Measurements from ENCODE around the gene CD276.

CD276 gene

DNA sequence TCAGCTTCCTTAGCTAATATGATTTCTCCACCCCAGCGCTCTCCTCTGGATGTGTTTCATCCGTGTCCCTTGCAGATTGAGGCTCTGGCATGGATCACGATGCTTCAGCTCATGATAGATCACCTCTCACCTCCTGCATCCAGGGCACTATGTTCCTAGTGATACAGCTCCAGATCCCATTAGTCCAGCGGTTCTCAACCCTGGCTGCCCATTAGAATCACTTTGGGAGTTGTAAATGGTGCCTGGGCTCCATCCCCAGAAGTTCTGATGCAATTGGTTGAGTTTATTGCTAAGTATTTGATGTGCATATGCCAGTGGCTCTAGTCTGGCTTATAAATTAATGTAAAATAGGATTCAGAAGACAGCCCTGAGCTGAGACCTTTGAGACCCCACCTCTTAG, 34.5 kb downstream of the CD276 start:
- no peak overlapping the region for H2AFZ ChIP-seq (ENCODE audit: insufficient read depth, low read length, poor library complexity)
- no peak overlapping the region for H2AK5ac ChIP-seq (ENCODE audit: low read length)
- H2BK5ac ChIP-seq (ENCODE audit: low read depth, low read length, poor library complexity) = no peak overlapping the region
- no peaks in the 10 kb centered on the region for H3K79me1 ChIP-seq (ENCODE audit: low read length)
- H2BK12ac ChIP-seq (ENCODE audit: low read length) = no peak overlapping the region
- H3K36me3 ChIP-seq (ENCODE audit: control insufficient read depth in 1 of 2, insufficient read depth in 2 of 2, low read length in 2 of 2) = peaks cover 5 to 10% of the 10 kb centered on the region in 2 experiments
- no peak overlapping the region for H3K14ac ChIP-seq (ENCODE audit: low read length)
- no peak for DNase-seq
- no peak overlapping the region for H4K12ac ChIP-seq (ENCODE audit: low read depth, low read length)
- H2BK120ac ChIP-seq (ENCODE audit: insufficient read depth, low read length, poor library complexity) = no peak overlapping the region
- H3K9ac ChIP-seq (ENCODE audit: low read length) = no peak overlapping the region
- H3K9me3 ChIP-seq (ENCODE audit: insufficient read depth, low read depth, low read length) = no peaks in the 10 kb centered on the region
- no peak overlapping the region for H4K8ac ChIP-seq (ENCODE audit: low read depth, low read length)
- no peak overlapping the region for H3K4me3 ChIP-seq (ENCODE audit: low read depth, low read length)
- WGBS (ENCODE audit: extremely low coverage, insufficient coverage, insufficient read length) = no CpG with 5 or more reads among the region's 4 CpGs
- no peaks in the 10 kb centered on the region for H3K4me1 ChIP-seq (ENCODE audit: control insufficient read depth in 1 of 2, insufficient read depth in 2 of 2, low read length in 2 of 2)
- no peak overlapping the region for H4K91ac ChIP-seq (ENCODE audit: low read depth, low read length)
- no peaks in the 10 kb centered on the region for H3K27me3 ChIP-seq (ENCODE audit: insufficient read depth, low read length)
- H3K79me2 ChIP-seq (ENCODE audit: control insufficient read depth, insufficient read depth, low read length, poor library complexity) = no peaks in the 10 kb centered on the region
- no peak overlapping the region for H3K18ac ChIP-seq (ENCODE audit: low read length)
- H3K4ac ChIP-seq (ENCODE audit: low read depth, low read length) = no peak overlapping the region
- H3K27ac ChIP-seq (ENCODE audit: low read depth, low read length) = no peak overlapping the region
- H3K23ac ChIP-seq (ENCODE audit: low read length) = peak overlapping the region; percentile 69
- no peak overlapping the region for H3K4me2 ChIP-seq (ENCODE audit: low read length)

DNA sequence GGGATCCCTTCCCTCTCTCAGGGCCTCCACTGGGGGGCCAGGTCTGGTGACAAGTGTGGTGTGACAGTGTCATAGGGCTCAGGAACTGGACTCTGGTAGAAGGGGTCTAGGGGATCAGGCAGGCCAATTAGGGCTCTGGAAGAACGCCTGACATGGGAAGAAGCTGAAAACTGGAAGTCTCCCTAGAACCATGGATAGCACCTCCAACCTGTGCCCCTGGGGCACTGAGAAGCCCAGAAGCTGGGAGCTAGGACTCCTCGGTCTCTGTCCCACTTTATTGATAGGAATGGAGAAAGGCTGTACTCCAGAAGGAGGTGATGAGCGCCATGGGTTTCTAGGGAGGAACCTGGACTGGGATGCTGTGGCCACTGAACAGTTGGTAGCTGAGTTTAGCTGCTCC, 38.2 kb downstream of the CD276 start:
- no peak overlapping the region for H4K91ac ChIP-seq (ENCODE audit: low read depth, low read length)
- H3K4ac ChIP-seq (ENCODE audit: low read depth, low read length) = no peak overlapping the region
- H3K18ac ChIP-seq (ENCODE audit: low read length) = no peak overlapping the region
- H3K4me1 ChIP-seq (ENCODE audit: control insufficient read depth in 1 of 2, insufficient read depth in 2 of 2, low read length in 2 of 2) = no peaks in the 10 kb centered on the region
- H4K12ac ChIP-seq (ENCODE audit: low read depth, low read length) = no peak overlapping the region
- DNase-seq = no peak
- no peaks in the 10 kb centered on the region for H3K36me3 ChIP-seq (ENCODE audit: control insufficient read depth in 1 of 2, insufficient read depth in 2 of 2, low read length in 2 of 2)
- WGBS (ENCODE audit: extremely low coverage, insufficient coverage, insufficient read length) = no CpG with 5 or more reads among the region's 3 CpGs
- H3K14ac ChIP-seq (ENCODE audit: low read length) = no peak overlapping the region
- H2BK120ac ChIP-seq (ENCODE audit: insufficient read depth, low read length, poor library complexity) = no peak overlapping the region
- no peak overlapping the region for H4K8ac ChIP-seq (ENCODE audit: low read depth, low read length)
- no peak overlapping the region for H3K4me2 ChIP-seq (ENCODE audit: low read length)
- H2BK5ac ChIP-seq (ENCODE audit: low read depth, low read length, poor library complexity) = no peak overlapping the region
- no peak overlapping the region for H3K9ac ChIP-seq (ENCODE audit: low read length)
- no peaks in the 10 kb centered on the region for H3K27me3 ChIP-seq (ENCODE audit: insufficient read depth, low read length)
- no peak overlapping the region for H2BK12ac ChIP-seq (ENCODE audit: low read length)
- no peaks in the 10 kb centered on the region for H3K79me2 ChIP-seq (ENCODE audit: control insufficient read depth, insufficient read depth, low read length, poor library complexity)
- H2AK5ac ChIP-seq (ENCODE audit: low read length) = no peak overlapping the region
- H3K27ac ChIP-seq (ENCODE audit: low read depth, low read length) = no peak overlapping the region
- no peaks in the 10 kb centered on the region for H3K79me1 ChIP-seq (ENCODE audit: low read length)
- H3K4me3 ChIP-seq (ENCODE audit: low read depth, low read length) = no peak overlapping the region
- no peak overlapping the region for H3K23ac ChIP-seq (ENCODE audit: low read length)
- H2AFZ ChIP-seq (ENCODE audit: insufficient read depth, low read length, poor library complexity) = no peak overlapping the region
- no peaks in the 10 kb centered on the region for H3K9me3 ChIP-seq (ENCODE audit: insufficient read depth, low read depth, low read length)

DNA sequence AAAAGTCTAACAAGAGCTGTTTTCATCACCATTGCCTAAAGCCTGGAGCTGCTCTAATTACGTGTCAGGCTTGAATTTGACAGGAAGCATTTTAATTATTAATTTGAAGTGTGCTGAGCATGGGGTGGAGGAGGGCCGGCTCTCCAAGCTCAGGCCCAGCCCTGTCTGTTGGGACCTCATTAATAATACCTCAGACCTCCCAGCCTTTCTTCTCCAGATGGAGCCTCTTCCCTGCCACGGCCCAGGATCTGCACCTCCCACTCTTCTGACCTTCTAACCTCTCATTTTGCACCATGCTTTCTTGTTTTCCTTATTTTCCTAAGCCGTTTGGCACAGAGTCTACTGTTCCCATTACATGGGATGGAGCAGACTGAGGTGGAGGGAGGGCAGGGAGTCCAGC, 39.0 kb downstream of the CD276 start:
- Histone ChIP-seq H3K23ac (ENCODE audit: low read length) (no peak overlapping the region), H3K79me2 (ENCODE audit: control insufficient read depth, insufficient read depth, low read length, poor library complexity) (no peaks in the 10 kb centered on the region), H4K8ac (ENCODE audit: low read depth, low read length) (no peak overlapping the region), H3K14ac (ENCODE audit: low read length) (no peak overlapping the region), H2AFZ (ENCODE audit: insufficient read depth, low read length, poor library complexity) (no peak overlapping the region), H3K18ac (ENCODE audit: low read length) (no peak overlapping the region), H3K27ac (ENCODE audit: low read depth, low read length) (no peak overlapping the region), H3K4me3 (ENCODE audit: low read depth, low read length) (no peak overlapping the region), H3K9me3 (ENCODE audit: insufficient read depth, low read depth, low read length) (no peaks in the 10 kb centered on the region), H4K91ac (ENCODE audit: low read depth, low read length) (no peak overlapping the region), H3K4ac (ENCODE audit: low read depth, low read length) (no peak overlapping the region), H3K27me3 (ENCODE audit: insufficient read depth, low read length) (no peaks in the 10 kb centered on the region), H2AK5ac (ENCODE audit: low read length) (no peak overlapping the region), H3K4me1 (ENCODE audit: control insufficient read depth in 1 of 2, insufficient read depth in 2 of 2, low read length in 2 of 2) (no peaks in the 10 kb centered on the region), H2BK5ac (ENCODE audit: low read depth, low read length, poor library complexity) (no peak overlapping the region), H3K36me3 (ENCODE audit: control insufficient read depth in 1 of 2, insufficient read depth in 2 of 2, low read length in 2 of 2) (no peaks in the 10 kb centered on the region), H3K9ac (ENCODE audit: low read length) (no peak overlapping the region), H3K4me2 (ENCODE audit: low read length) (no peak overlapping the region), H4K12ac (ENCODE audit: low read depth, low read length) (no peak overlapping the region), H2BK120ac (ENCODE audit: insufficient read depth, low read length, poor library complexity) (no peak overlapping the region), H2BK12ac (ENCODE audit: low read length) (no peak overlapping the region), H3K79me1 (ENCODE audit: low read length) (no peaks in the 10 kb centered on the region)
- no CpG with 5 or more reads among the region's 4 CpGs for WGBS (ENCODE audit: extremely low coverage, insufficient coverage, insufficient read length)
- DNase-seq = no peak

DNA sequence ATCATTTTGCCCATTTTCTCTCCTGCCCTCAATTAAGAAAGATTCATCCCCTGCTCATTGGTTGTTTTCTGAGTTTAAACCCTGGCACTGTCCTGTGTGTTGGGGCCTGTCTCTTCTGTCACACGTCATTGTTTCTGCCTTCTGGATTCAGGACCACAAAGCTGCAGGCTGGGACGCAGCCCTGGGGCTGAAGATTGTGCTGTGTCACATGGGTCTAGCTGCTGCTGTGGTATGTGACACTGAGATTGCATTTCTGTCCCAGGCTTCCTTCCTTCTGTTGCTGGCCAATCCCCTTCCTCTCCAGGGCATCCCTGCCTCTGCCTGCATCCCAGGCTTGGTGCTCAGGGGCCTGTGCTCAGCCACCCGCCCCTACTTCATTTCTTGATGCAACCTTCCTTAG, 40.0 kb downstream of the CD276 start:
- Histone ChIP-seq H3K9ac (ENCODE audit: low read length) (no peak overlapping the region), H3K79me1 (ENCODE audit: low read length) (no peaks in the 10 kb centered on the region), H2BK5ac (ENCODE audit: low read depth, low read length, poor library complexity) (no peak overlapping the region), H3K18ac (ENCODE audit: low read length) (no peak overlapping the region), H3K79me2 (ENCODE audit: control insufficient read depth, insufficient read depth, low read length, poor library complexity) (no peaks in the 10 kb centered on the region), H3K9me3 (ENCODE audit: insufficient read depth, low read depth, low read length) (no peaks in the 10 kb centered on the region), H3K4me3 (ENCODE audit: low read depth, low read length) (no peak overlapping the region), H2AFZ (ENCODE audit: insufficient read depth, low read length, poor library complexity) (no peak overlapping the region), H3K4me1 (ENCODE audit: control insufficient read depth in 1 of 2, insufficient read depth in 2 of 2, low read length in 2 of 2) (no peaks in the 10 kb centered on the region), H3K23ac (ENCODE audit: low read length) (no peak overlapping the region), H3K36me3 (ENCODE audit: control insufficient read depth in 1 of 2, insufficient read depth in 2 of 2, low read length in 2 of 2) (no peaks in the 10 kb centered on the region), H4K8ac (ENCODE audit: low read depth, low read length) (no peak overlapping the region), H3K4me2 (ENCODE audit: low read length) (no peak overlapping the region), H2AK5ac (ENCODE audit: low read length) (no peak overlapping the region), H2BK12ac (ENCODE audit: low read length) (no peak overlapping the region), H3K27me3 (ENCODE audit: insufficient read depth, low read length) (no peaks in the 10 kb centered on the region), H4K12ac (ENCODE audit: low read depth, low read length) (no peak overlapping the region), H2BK120ac (ENCODE audit: insufficient read depth, low read length, poor library complexity) (no peak overlapping the region), H3K27ac (ENCODE audit: low read depth, low read length) (no peak overlapping the region), H3K4ac (ENCODE audit: low read depth, low read length) (no peak overlapping the region), H3K14ac (ENCODE audit: low read length) (no peak overlapping the region), H4K91ac (ENCODE audit: low read depth, low read length) (no peak overlapping the region)
- DNase-seq = no peak
- no CpG with 5 or more reads among the region's 3 CpGs for WGBS (ENCODE audit: extremely low coverage, insufficient coverage, insufficient read length)
